ENCODE results near the gene FBXO42.

FBXO42 gene

GRCh38 chr1:16292739-16293138, 59.5 kb downstream of the FBXO42 start:
- in situ Hi-C loops (cut with HindIII; ENCODE audit: low sequenced_read_pairs), result no loop called here
- DNase-seq (ENCODE audit: low read depth), result no peak
- TF ChIP-seq CTCF (IDR thresholded peaks at IDR 0.05; ENCODE audit: low read depth, low read length, missing control alignments), result no peak
- no peak overlapping the region for H3K4me3 ChIP-seq (ENCODE audit: low read depth, low read length)

GRCh38 chr1:16289959-16290358, 62.3 kb downstream of the FBXO42 start:
- no peak for DNase-seq (ENCODE audit: low read depth)
- no peak for TF ChIP-seq CTCF (IDR thresholded peaks at IDR 0.05; ENCODE audit: low read depth, low read length, missing control alignments)
- in situ Hi-C loops (cut with HindIII; ENCODE audit: low sequenced_read_pairs), result no loop called here
- no peak overlapping the region for H3K4me3 ChIP-seq (ENCODE audit: low read depth, low read length)

- H3K4me3 ChIP-seq (ENCODE audit: low read depth, low read length), result no peak overlapping the region
- in situ Hi-C loops (cut with HindIII; ENCODE audit: low sequenced_read_pairs), result no loop called here
- no peak for TF ChIP-seq CTCF (IDR thresholded peaks at IDR 0.05; ENCODE audit: low read depth, low read length, missing control alignments)
- DNase-seq (ENCODE audit: low read depth), result no peak
These were observed 66.2 kb downstream of the FBXO42 start for GRCh38 chr1:16286122-16286521.

- in situ Hi-C loops (cut with HindIII; ENCODE audit: low sequenced_read_pairs), result no loop called here
- no peak for DNase-seq (ENCODE audit: low read depth)
- TF ChIP-seq CTCF (IDR thresholded peaks at IDR 0.05; ENCODE audit: low read depth, low read length, missing control alignments), result no peak
- H3K4me3 ChIP-seq (ENCODE audit: low read depth, low read length), result no peak overlapping the region
These were observed 70.5 kb downstream of the FBXO42 start for GRCh38 chr1:16281765-16282164.

- DNase-seq (ENCODE audit: low read depth), result no peak
- no peak overlapping the region for H3K4me3 ChIP-seq (ENCODE audit: low read depth, low read length)
- in situ Hi-C loops (cut with HindIII; ENCODE audit: low sequenced_read_pairs), result no loop called here
- TF ChIP-seq CTCF (IDR thresholded peaks at IDR 0.05; ENCODE audit: low read depth, low read length, missing control alignments), result no peak
These were observed 73.1 kb downstream of the FBXO42 start for GRCh38 chr1:16279186-16279585.

GRCh38 chr1:16276302-16277030, 75.8 kb downstream of the FBXO42 start:
- no peak overlapping the region for H3K4me3 ChIP-seq (ENCODE audit: low read depth, low read length)
- no peak for DNase-seq (ENCODE audit: low read depth)
- in situ Hi-C loops (cut with HindIII; ENCODE audit: low sequenced_read_pairs), result no loop called here
- no peak for TF ChIP-seq CTCF (IDR thresholded peaks at IDR 0.05; ENCODE audit: low read depth, low read length, missing control alignments)
